BE2C (cell line): Measurements from ENCODE around the gene RFFL.
A peak's percentile ranks its signal among the peaks of the same experiment; 100 is the strongest.

ENCODE experiments used
- DNase-seq: peaks from one replicate; pipeline ENCODE4 v3.0.0-alpha.2; 2020
- H3K27me3 ChIP-seq: fragments of 250-450 bp; sonication (Bioruptor Pico); 2 replicates; pipeline ENCODE4 v1.5.1; 2020; ENCODE audit warnings: mild to moderate bottlenecking
- H3K36me3 ChIP-seq: fragments of 250-450 bp; sonication (Bioruptor Pico); 2 replicates; pipeline ENCODE4 v1.5.1; 2020; ENCODE audit warnings: mild to moderate bottlenecking
- H3K4me1 ChIP-seq: fragments of 250-450 bp; sonication (Bioruptor Pico); 2 replicates; pipeline ENCODE4 v1.5.1; 2020
- H3K4me3 ChIP-seq: 2 replicates; pipeline ENCODE4 v1.5.1; 2011; ENCODE audit warnings: low read depth, low read length
- H3K9me3 ChIP-seq: fragments of 250-450 bp; sonication (Bioruptor Pico); 2 replicates; pipeline ENCODE4 v1.5.1; 2020
- CTCF ChIP-seq: IDR thresholded peaks from 2 replicates; pipeline ENCODE4 v1.5.1; 2012; ENCODE audit warnings: mild to moderate bottlenecking, low read depth, low read length

The RFFL gene

GRCh38 chr17:35088881-35089585, 25.5 kb upstream of the RFFL start:
- peak; percentile 57 for TF ChIP-seq CTCF
- no peaks in the 10 kb centered on the region for H3K4me1 ChIP-seq
- H3K4me3 ChIP-seq, result peak overlapping the region; percentile 90
- H3K27me3 ChIP-seq, result no peaks in the 10 kb centered on the region
- no peaks in the 10 kb centered on the region for H3K9me3 ChIP-seq
- DNase-seq, result peak; percentile 89
- H3K36me3 ChIP-seq, result no peaks in the 10 kb centered on the region

GRCh38 chr17:35088356-35088880, 24.9 kb upstream of the RFFL start:
- no peak for TF ChIP-seq CTCF
- H3K4me1 ChIP-seq, result no peaks in the 10 kb centered on the region
- H3K9me3 ChIP-seq, result no peaks in the 10 kb centered on the region
- H3K27me3 ChIP-seq, result no peaks in the 10 kb centered on the region
- peak; percentile 42 for DNase-seq
- H3K4me3 ChIP-seq, result peak overlapping the region; percentile 90
- no peaks in the 10 kb centered on the region for H3K36me3 ChIP-seq

- Histone ChIP-seq H3K4me3 (peak overlapping the region; percentile 90), H3K4me1 (no peaks in the 10 kb centered on the region), H3K27me3 (no peaks in the 10 kb centered on the region), H3K36me3 (no peaks in the 10 kb centered on the region), H3K9me3 (no peaks in the 10 kb centered on the region)
- DNase-seq, result no peak
- TF ChIP-seq CTCF, result no peak
Observed at GRCh38 chr17:35087731-35088355, 24.3 kb upstream of the RFFL start.

- H3K9me3 ChIP-seq, result no peaks in the 10 kb centered on the region
- peaks cover 1% of the 10 kb centered on the region for H3K4me1 ChIP-seq
- H3K36me3 ChIP-seq, result no peaks in the 10 kb centered on the region
- no peaks in the 10 kb centered on the region for H3K27me3 ChIP-seq
- DNase-seq, result no peak
- H3K4me3 ChIP-seq, result no peak overlapping the region
- no peak for TF ChIP-seq CTCF
Observed at GRCh38 chr17:35086931-35087573, 23.5 kb upstream of the RFFL start.

GRCh38 chr17:35086164-35086563, 22.7 kb upstream of the RFFL start:
- Histone ChIP-seq H3K9me3 (no peaks in the 10 kb centered on the region), H3K36me3 (no peaks in the 10 kb centered on the region), H3K4me3 (no peak overlapping the region), H3K4me1 (peaks cover 5% of the 10 kb centered on the region), H3K27me3 (no peaks in the 10 kb centered on the region)
- no peak for DNase-seq
- TF ChIP-seq CTCF, result no peak
